Measurements from ENCODE around the gene TASP1. TPM values are rescaled to one million over a fixed set of nuclear protein-coding genes. Genes with fewer than 3 reads are reported as not detected.

The TASP1 gene
- total and polyA plus RNA-seq, 8 donors: 5.8 to 13.0 (median 7.8) TPM

DNA sequence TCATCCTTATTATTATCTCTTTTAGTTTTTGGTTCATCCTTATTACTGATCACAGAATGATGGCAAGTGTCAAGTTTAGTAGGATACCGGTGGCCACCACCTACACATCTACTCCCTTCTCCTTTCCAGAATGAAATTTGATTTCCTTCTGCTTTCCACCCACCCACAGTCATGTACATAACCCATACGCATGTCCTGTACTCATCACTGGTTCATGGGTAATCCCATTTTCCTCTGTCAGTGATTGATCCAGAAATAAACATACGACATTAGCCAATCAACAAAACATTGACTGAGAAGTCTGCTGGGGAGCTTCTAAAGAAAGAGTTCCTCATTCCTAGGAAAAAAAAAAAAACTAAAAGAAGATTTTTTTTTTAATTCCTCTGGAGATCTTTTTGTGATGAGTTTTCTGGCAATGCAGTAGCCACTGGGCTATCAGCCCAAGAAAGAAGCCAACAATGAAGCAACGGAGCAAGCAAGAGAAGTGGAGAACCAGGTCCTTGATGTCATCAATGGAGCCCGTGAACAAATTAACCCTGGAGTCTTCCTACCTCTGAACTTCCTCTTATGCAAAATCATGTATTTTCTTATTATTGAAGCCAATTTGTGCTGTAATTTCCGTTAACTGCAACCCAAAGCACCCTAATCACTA, 127.8 kb downstream of the TASP1 start:
- ATAC-seq: no peak
- H3K4me3 ChIP-seq: no peak overlapping the region
- H3K4me1 ChIP-seq: no peaks in the 10 kb centered on the region
- intact Hi-C loops (cut with DNase I): no loop called here
- TF ChIP-seq, protein P1, sequence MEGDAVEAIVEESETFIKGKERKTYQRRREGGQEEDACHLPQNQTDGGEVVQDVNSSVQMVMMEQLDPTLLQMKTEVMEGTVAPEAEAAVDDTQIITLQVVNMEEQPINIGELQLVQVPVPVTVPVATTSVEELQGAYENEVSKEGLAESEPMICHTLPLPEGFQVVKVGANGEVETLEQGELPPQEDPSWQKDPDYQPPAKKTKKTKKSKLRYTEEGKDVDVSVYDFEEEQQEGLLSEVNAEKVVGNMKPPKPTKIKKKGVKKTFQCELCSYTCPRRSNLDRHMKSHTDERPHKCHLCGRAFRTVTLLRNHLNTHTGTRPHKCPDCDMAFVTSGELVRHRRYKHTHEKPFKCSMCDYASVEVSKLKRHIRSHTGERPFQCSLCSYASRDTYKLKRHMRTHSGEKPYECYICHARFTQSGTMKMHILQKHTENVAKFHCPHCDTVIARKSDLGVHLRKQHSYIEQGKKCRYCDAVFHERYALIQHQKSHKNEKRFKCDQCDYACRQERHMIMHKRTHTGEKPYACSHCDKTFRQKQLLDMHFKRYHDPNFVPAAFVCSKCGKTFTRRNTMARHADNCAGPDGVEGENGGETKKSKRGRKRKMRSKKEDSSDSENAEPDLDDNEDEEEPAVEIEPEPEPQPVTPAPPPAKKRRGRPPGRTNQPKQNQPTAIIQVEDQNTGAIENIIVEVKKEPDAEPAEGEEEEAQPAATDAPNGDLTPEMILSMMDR (IDR thresholded peaks at IDR 0.05): no peak
- H3K27ac ChIP-seq: no peak overlapping the region
- 92 to 93% methylated on average over 6 of the region's 6 CpGs for WGBS, 2 donors
- no peak for DNase-seq
- no peaks in the 10 kb centered on the region for H3K9me3 ChIP-seq
- H3K36me3 ChIP-seq: peaks cover 0 to 11% (median 0%) of the 10 kb centered on the region in 3 donors
- no peaks in the 10 kb centered on the region for H3K27me3 ChIP-seq
- no peak for FAIRE-seq

GRCh38 chr20:13507646-13508045, 131.1 kb downstream of the TASP1 start:
- no peak for FAIRE-seq
- TF ChIP-seq, protein P1 (IDR thresholded peaks at IDR 0.05): no peak
- 62 to 65% methylated on average over 3 of the region's 3 CpGs for WGBS, 2 donors

DNA sequence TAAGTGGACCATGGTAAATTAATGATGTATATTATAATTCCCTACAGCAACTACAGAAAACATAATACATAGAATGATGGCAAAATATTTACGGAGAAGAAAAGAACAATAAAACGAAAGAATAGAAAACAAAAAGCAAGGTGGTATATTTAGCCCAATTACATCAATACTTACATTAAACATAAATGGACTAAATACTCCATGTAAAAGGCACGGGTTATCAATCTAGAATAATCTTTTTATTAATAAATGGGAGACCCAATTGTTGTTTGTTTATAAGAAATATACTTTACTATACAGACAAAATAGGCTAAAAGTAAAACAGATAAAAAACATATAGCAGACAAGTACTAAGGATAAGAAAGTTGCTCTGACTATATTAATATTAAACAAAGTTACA, 137.2 kb downstream of the TASP1 start:
- Histone ChIP-seq H3K9me3 (no peaks in the 10 kb centered on the region), H3K36me3 (no peaks in the 10 kb centered on the region), H3K4me1 (no peaks in the 10 kb centered on the region), H3K4me3 (no peak overlapping the region), H3K27me3 (no peaks in the 10 kb centered on the region), H3K27ac (no peak overlapping the region)
- 95% methylated on average over 3 of the region's 3 CpGs for WGBS, 2 donors
- intact Hi-C loops (cut with DNase I): no loop called here
- FAIRE-seq: no peak
- no peak for DNase-seq
- TF ChIP-seq, protein P1 (IDR thresholded peaks at IDR 0.05): no peak
- ATAC-seq: no peak

More at GRCh38 chr20:13507646-13508045, 131.1 kb downstream of the TASP1 start:
- Histone ChIP-seq H3K9me3 (no peaks in the 10 kb centered on the region), H3K4me1 (no peaks in the 10 kb centered on the region), H3K4me3 (no peak overlapping the region), H3K27ac (no peak overlapping the region), H3K36me3 (peaks cover 0 to 11% (median 0%) of the 10 kb centered on the region in 3 donors), H3K27me3 (no peaks in the 10 kb centered on the region)
- DNase-seq (no peak), ATAC-seq (no peak)
- intact Hi-C loops (cut with DNase I): no loop called here

DNA sequence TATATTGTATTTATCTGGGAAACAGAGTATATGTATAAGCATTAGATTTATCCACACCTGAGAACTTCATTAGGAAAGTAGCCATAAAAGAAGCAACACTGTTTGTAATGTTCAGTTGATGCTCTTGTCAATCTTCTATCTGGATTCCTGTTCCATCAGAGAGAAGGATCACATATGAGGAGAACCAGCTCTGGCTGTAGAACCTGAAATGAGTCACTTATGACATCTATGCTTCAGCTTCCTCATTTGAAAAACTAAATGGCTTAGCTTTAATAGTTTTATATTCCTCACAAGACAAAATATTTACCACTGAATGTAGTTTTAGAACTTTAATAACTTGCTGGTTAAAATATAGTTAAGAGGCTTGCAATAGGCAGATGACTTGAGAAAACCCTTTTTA, 144.7 kb downstream of the TASP1 start:
- H3K4me3 ChIP-seq: no peak overlapping the region
- intact Hi-C loops (cut with DNase I): no loop called here
- FAIRE-seq (no peak), DNase-seq (no peak), ATAC-seq (no peak)
- TF ChIP-seq, protein P1 (IDR thresholded peaks at IDR 0.05): no peak
- peaks cover 0 to 8% (median 0%) of the 10 kb centered on the region in 3 donors for H3K4me1 ChIP-seq
- no peaks in the 10 kb centered on the region for H3K27me3 ChIP-seq
- H3K27ac ChIP-seq: no peak overlapping the region
- no peaks in the 10 kb centered on the region for H3K36me3 ChIP-seq
- no peaks in the 10 kb centered on the region for H3K9me3 ChIP-seq

- intact Hi-C loops (cut with DNase I): no loop called here
- Histone ChIP-seq H3K27me3 (no peaks in the 10 kb centered on the region), H3K27ac (no peak overlapping the region), H3K9me3 (no peaks in the 10 kb centered on the region), H3K36me3 (no peaks in the 10 kb centered on the region), H3K4me3 (no peak overlapping the region), H3K4me1 (peaks cover 0 to 8% (median 0%) of the 10 kb centered on the region in 3 donors)
- WGBS, 2 donors: 44 to 73% methylated on average over 2 of the region's 2 CpGs
- ATAC-seq (no peak), FAIRE-seq (no peak), DNase-seq (no peak)
- TF ChIP-seq, protein P1 (IDR thresholded peaks at IDR 0.05): no peak
These were observed 145.6 kb downstream of the TASP1 start for GRCh38 chr20:13493143-13493542.

Data from pancreas (tissue), 10 donors.